NCI-H774 (cell line): ENCODE measurements around the gene HSD17B4.
"Not testable (repeated sequence)": the region's sequence is repeated elsewhere in the genome, so short reads cannot be mapped to it uniquely, and the experiment has no call there.

Experiments used
- DNase-seq: peaks from one replicate; lab custom pipeline; 2025; lab: John Stamatoyannopoulos, UW

HSD17B4 gene

GRCh38 chr5:119452373-119453039 is at the start of gene HSD17B4:
HSD17B4 (plus strand) TSS chr5:119452497; CDS start chr5:119452576, 79 bp downstream.
- DNase-seq = peak; percentile 84

- DNase-seq = no peak
Measured at GRCh38 chr5:119402555-119402954, 49.7 kb upstream of the HSD17B4 start.

- no peak for DNase-seq
Measured at GRCh38 chr5:119404033-119404432, 48.3 kb upstream of the HSD17B4 start.

GRCh38 chr5:119405419-119405818 is 46.9 kb upstream of the HSD17B4 start:
- DNase-seq = no peak

GRCh38 chr5:119406551-119407110 is 45.7 kb upstream of the HSD17B4 start:
- no peak for DNase-seq

GRCh38 chr5:119409235-119409815 is 43.0 kb upstream of the HSD17B4 start:
- DNase-seq = no peak

- no peak for DNase-seq
Measured at GRCh38 chr5:119410448-119411159, 41.7 kb upstream of the HSD17B4 start.

GRCh38 chr5:119411361-119412278 is 40.7 kb upstream of the HSD17B4 start:
- DNase-seq = peak; percentile 67

GRCh38 chr5:119412279-119413227 is 39.7 kb upstream of the HSD17B4 start:
- DNase-seq = no peak

GRCh38 chr5:119414124-119414734 is 38.1 kb upstream of the HSD17B4 start:
- not testable (repeated sequence) for DNase-seq

GRCh38 chr5:119417891-119418605 is 34.2 kb upstream of the HSD17B4 start:
- no peak for DNase-seq

- DNase-seq = no peak
Measured at GRCh38 chr5:119418606-119419100, 33.6 kb upstream of the HSD17B4 start.

GRCh38 chr5:119420169-119420568 is 32.1 kb upstream of the HSD17B4 start:
- no peak for DNase-seq

- no peak for DNase-seq
Measured at GRCh38 chr5:119426057-119426456, 26.2 kb upstream of the HSD17B4 start.

GRCh38 chr5:119427060-119427459 is 25.2 kb upstream of the HSD17B4 start:
- DNase-seq = no peak

- not testable (repeated sequence) for DNase-seq
Measured at GRCh38 chr5:119427596-119427995, 24.7 kb upstream of the HSD17B4 start.

GRCh38 chr5:119428166-119428565 is 24.1 kb upstream of the HSD17B4 start:
- DNase-seq = not testable (repeated sequence)

- DNase-seq = not testable (repeated sequence)
Measured at GRCh38 chr5:119428574-119428973, 23.7 kb upstream of the HSD17B4 start.

- DNase-seq = not testable (repeated sequence)
Measured at GRCh38 chr5:119432674-119433237, 19.5 kb upstream of the HSD17B4 start.
